Measurements from ENCODE around the gene WDHD1. TPM values are rescaled to one million over a fixed set of nuclear protein-coding genes. Genes with fewer than 3 reads are reported as not detected.
"Not testable (repeated sequence)": the region's sequence is repeated elsewhere in the genome, so short reads cannot be mapped to it uniquely, and the experiment has no call there.

The WDHD1 gene
- total and polyA plus RNA-seq, 4 donors, result 5.4 to 9.2 (median 7.8) TPM

- Histone ChIP-seq H3K27me3 (ENCODE audit: control insufficient read depth, insufficient read depth, low read length) (no peaks in the 10 kb centered on the region), H3K27ac (ENCODE audit: low read depth, low read length) (peak overlapping the region; percentile 98), H3K4me1 (ENCODE audit: control insufficient read depth, insufficient read depth, low read length) (peaks cover 9% of the 10 kb centered on the region), H3K4me3 (ENCODE audit: low read depth, low read length) (peak overlapping the region; percentile 83), H3K36me3 (ENCODE audit: control insufficient read depth, insufficient read depth, low read length) (peaks cover 5% of the 10 kb centered on the region), H3K9me3 (ENCODE audit: control insufficient read depth, insufficient read depth, low read length) (no peaks in the 10 kb centered on the region)
- DNase-seq (ENCODE audit: low read depth in 4 of 6, low spot score in 6 of 6), result no peak
- 3% methylated on average over 10 of the region's 10 CpGs for whole genome bisulfite sequencing (ENCODE audit: insufficient coverage)
These were observed 24.2 kb upstream of the WDHD1 start for GRCh38 chr14:55051165-55051422.

- no peak for DNase-seq (ENCODE audit: low read depth in 4 of 6, low spot score in 6 of 6)
- Histone ChIP-seq H3K36me3 (ENCODE audit: control insufficient read depth, insufficient read depth, low read length) (peaks cover under 1% of the 10 kb centered on the region), H3K27me3 (ENCODE audit: control insufficient read depth, insufficient read depth, low read length) (no peaks in the 10 kb centered on the region), H3K4me3 (ENCODE audit: low read depth, low read length) (no peak overlapping the region), H3K4me1 (ENCODE audit: control insufficient read depth, insufficient read depth, low read length) (peaks cover 9% of the 10 kb centered on the region), H3K27ac (ENCODE audit: low read depth, low read length) (no peak overlapping the region), H3K9me3 (ENCODE audit: control insufficient read depth, insufficient read depth, low read length) (no peaks in the 10 kb centered on the region)
- no CpG with 5 or more reads among the region's 2 CpGs for WGBS (ENCODE audit: insufficient coverage)
These were observed 22.1 kb upstream of the WDHD1 start for GRCh38 chr14:55048900-55049436.

- WGBS (ENCODE audit: insufficient coverage), result 94% methylated on average over 5 of the region's 5 CpGs
- no peaks in the 10 kb centered on the region for H3K27me3 ChIP-seq (ENCODE audit: control insufficient read depth, insufficient read depth, low read length)
- no peaks in the 10 kb centered on the region for H3K9me3 ChIP-seq (ENCODE audit: control insufficient read depth, insufficient read depth, low read length)
These were observed 20.6 kb upstream of the WDHD1 start for GRCh38 chr14:55047301-55048053.

GRCh38 chr14:55045087-55045486 lies 18.2 kb upstream of the WDHD1 start:
- no peak for DNase-seq (ENCODE audit: low read depth in 4 of 6, low spot score in 6 of 6)
- Histone ChIP-seq H3K27ac (ENCODE audit: low read depth, low read length) (no peak overlapping the region), H3K4me1 (ENCODE audit: control insufficient read depth, insufficient read depth, low read length) (no peaks in the 10 kb centered on the region), H3K36me3 (ENCODE audit: control insufficient read depth, insufficient read depth, low read length) (no peaks in the 10 kb centered on the region), H3K4me3 (ENCODE audit: low read depth, low read length) (no peak overlapping the region), H3K9me3 (ENCODE audit: control insufficient read depth, insufficient read depth, low read length) (no peaks in the 10 kb centered on the region), H3K27me3 (ENCODE audit: control insufficient read depth, insufficient read depth, low read length) (no peaks in the 10 kb centered on the region)

More at GRCh38 chr14:55047301-55048053, 20.6 kb upstream of the WDHD1 start:
- Histone ChIP-seq H3K27ac (ENCODE audit: low read depth, low read length) (no peak overlapping the region), H3K36me3 (ENCODE audit: control insufficient read depth, insufficient read depth, low read length) (no peaks in the 10 kb centered on the region), H3K4me3 (ENCODE audit: low read depth, low read length) (no peak overlapping the region), H3K4me1 (ENCODE audit: control insufficient read depth, insufficient read depth, low read length) (peaks cover 9% of the 10 kb centered on the region)
- no peak for DNase-seq (ENCODE audit: low read depth in 4 of 6, low spot score in 6 of 6)

- no CpG with 5 or more reads among the region's 5 CpGs for WGBS (ENCODE audit: insufficient coverage)
- H3K9me3 ChIP-seq (ENCODE audit: control insufficient read depth, insufficient read depth, low read length), result no peaks in the 10 kb centered on the region
- H3K27ac ChIP-seq (ENCODE audit: low read depth, low read length), result no peak overlapping the region
- no peak for DNase-seq (ENCODE audit: low read depth in 4 of 6, low spot score in 6 of 6)
- peaks cover 3% of the 10 kb centered on the region for H3K36me3 ChIP-seq (ENCODE audit: control insufficient read depth, insufficient read depth, low read length)
- H3K4me1 ChIP-seq (ENCODE audit: control insufficient read depth, insufficient read depth, low read length), result no peaks in the 10 kb centered on the region
- H3K4me3 ChIP-seq (ENCODE audit: low read depth, low read length), result no peak overlapping the region
- H3K27me3 ChIP-seq (ENCODE audit: control insufficient read depth, insufficient read depth, low read length), result no peaks in the 10 kb centered on the region
These were observed 16.6 kb upstream of the WDHD1 start for GRCh38 chr14:55043528-55043927.

GRCh38 chr14:55038708-55039107 lies 11.8 kb upstream of the WDHD1 start:
- no peak for DNase-seq (ENCODE audit: low read depth in 4 of 6, low spot score in 6 of 6)
- H3K27ac ChIP-seq (ENCODE audit: low read depth, low read length), result no peak overlapping the region
- H3K4me3 ChIP-seq (ENCODE audit: low read depth, low read length), result no peak overlapping the region
- no peaks in the 10 kb centered on the region for H3K9me3 ChIP-seq (ENCODE audit: control insufficient read depth, insufficient read depth, low read length)
- no peaks in the 10 kb centered on the region for H3K4me1 ChIP-seq (ENCODE audit: control insufficient read depth, insufficient read depth, low read length)
- no peaks in the 10 kb centered on the region for H3K27me3 ChIP-seq (ENCODE audit: control insufficient read depth, insufficient read depth, low read length)
- H3K36me3 ChIP-seq (ENCODE audit: control insufficient read depth, insufficient read depth, low read length), result peaks cover 14% of the 10 kb centered on the region

GRCh38 chr14:55037995-55038394 lies 11.1 kb upstream of the WDHD1 start:
- not testable (repeated sequence) for DNase-seq (ENCODE audit: low read depth in 4 of 6, low spot score in 6 of 6); H3K9me3 ChIP-seq (ENCODE audit: control insufficient read depth, insufficient read depth, low read length); H3K27ac ChIP-seq (ENCODE audit: low read depth, low read length); H3K4me1 ChIP-seq (ENCODE audit: control insufficient read depth, insufficient read depth, low read length); H3K27me3 ChIP-seq (ENCODE audit: control insufficient read depth, insufficient read depth, low read length); H3K4me3 ChIP-seq (ENCODE audit: low read depth, low read length)
- peaks cover 14% of the 10 kb centered on the region for H3K36me3 ChIP-seq (ENCODE audit: control insufficient read depth, insufficient read depth, low read length)

GRCh38 chr14:55031190-55031589 lies 4.3 kb upstream of the WDHD1 start:
- H3K4me3 ChIP-seq (ENCODE audit: low read depth, low read length), result no peak overlapping the region
- H3K36me3 ChIP-seq (ENCODE audit: control insufficient read depth, insufficient read depth, low read length), result peaks cover 5% of the 10 kb centered on the region
- no peaks in the 10 kb centered on the region for H3K4me1 ChIP-seq (ENCODE audit: control insufficient read depth, insufficient read depth, low read length)
- H3K27me3 ChIP-seq (ENCODE audit: control insufficient read depth, insufficient read depth, low read length), result no peaks in the 10 kb centered on the region
- H3K27ac ChIP-seq (ENCODE audit: low read depth, low read length), result no peak overlapping the region
- no peaks in the 10 kb centered on the region for H3K9me3 ChIP-seq (ENCODE audit: control insufficient read depth, insufficient read depth, low read length)
- no peak for DNase-seq (ENCODE audit: low read depth in 4 of 6, low spot score in 6 of 6)
- WGBS (ENCODE audit: insufficient coverage), result no CpG with 5 or more reads among the region's 2 CpGs

GRCh38 chr14:55028476-55028875 lies 1.6 kb upstream of the WDHD1 start:
- Histone ChIP-seq H3K4me3 (ENCODE audit: low read depth, low read length) (peak overlapping the region; percentile 89), H3K9me3 (ENCODE audit: control insufficient read depth, insufficient read depth, low read length) (no peaks in the 10 kb centered on the region), H3K36me3 (ENCODE audit: control insufficient read depth, insufficient read depth, low read length) (no peaks in the 10 kb centered on the region), H3K4me1 (ENCODE audit: control insufficient read depth, insufficient read depth, low read length) (no peaks in the 10 kb centered on the region), H3K27me3 (ENCODE audit: control insufficient read depth, insufficient read depth, low read length) (no peaks in the 10 kb centered on the region), H3K27ac (ENCODE audit: low read depth, low read length) (no peak overlapping the region)
- no peak for DNase-seq (ENCODE audit: low read depth in 4 of 6, low spot score in 6 of 6)
- no CpG with 5 or more reads among the region's 4 CpGs for WGBS (ENCODE audit: insufficient coverage)

GRCh38 chr14:55028066-55028465 lies 1.2 kb upstream of the WDHD1 start:
- peak overlapping the region; percentile 89 for H3K4me3 ChIP-seq (ENCODE audit: low read depth, low read length)
- no peaks in the 10 kb centered on the region for H3K4me1 ChIP-seq (ENCODE audit: control insufficient read depth, insufficient read depth, low read length)
- H3K27me3 ChIP-seq (ENCODE audit: control insufficient read depth, insufficient read depth, low read length), result no peaks in the 10 kb centered on the region
- H3K27ac ChIP-seq (ENCODE audit: low read depth, low read length), result no peak overlapping the region
- no peaks in the 10 kb centered on the region for H3K36me3 ChIP-seq (ENCODE audit: control insufficient read depth, insufficient read depth, low read length)
- WGBS (ENCODE audit: insufficient coverage), result 0% methylated on average over 5 of the region's 8 CpGs
- H3K9me3 ChIP-seq (ENCODE audit: control insufficient read depth, insufficient read depth, low read length), result no peaks in the 10 kb centered on the region
- DNase-seq (ENCODE audit: low read depth in 4 of 6, low spot score in 6 of 6), result peak in 2 of 6 donors; percentile 17 to 37

Data from spinal cord (tissue), 10 donors.